Omental fat pad (tissue), 4 donors: ENCODE data around the gene CSTA. TPM values are rescaled to one million over a fixed set of nuclear protein-coding genes. Genes with fewer than 3 reads are reported as not detected.

Source experiments
- ATAC-seq: fragments of 150-250 bp; one replicate; pipeline ENCODE4 v1.9.1; 2016; ENCODE audit warnings: mild to moderate bottlenecking, moderate library complexity; ENCODE audit not compliant: low FRiP score
- DNase-seq: peaks from one replicate; pipeline ENCODE4 v3.0.0-alpha.2; 2019; ENCODE audit warnings: low spot score
- CTCF ChIP-seq, 3 donors: fragments of 450-650 bp; IDR thresholded peaks; one replicate each; pipeline ENCODE4 v1.5.1; 2016 to 2017; ENCODE audit warnings: antibody characterized with exemption in 3 of 3, mild to moderate bottlenecking in 3 of 3, moderate library complexity in 2 of 3
- total RNA-seq, 4 donors: library from RNA; depleted of rRNA; stranded (reverse); fragments of >200 nt; gene quantifications; one replicate each; pipeline ENCODE4 v1.1.0, GENCODE V29; 2016

Gene CSTA
- total RNA-seq, 4 donors from 2014 or later = 2.7 to 9.1 (median 6.3) TPM

- ATAC-seq (no peak), DNase-seq (no peak)
- no peak for TF ChIP-seq CTCF (IDR thresholded peaks at IDR 0.05)
These were observed 64.1 kb downstream of the CSTA start for GRCh38 chr3:122389197-122389596.

- ATAC-seq (no peak), DNase-seq (no peak)
- no peak for TF ChIP-seq CTCF (IDR thresholded peaks at IDR 0.05)
These were observed 64.8 kb downstream of the CSTA start for GRCh38 chr3:122389892-122390291.

- ATAC-seq (no peak), DNase-seq (no peak)
- TF ChIP-seq CTCF (IDR thresholded peaks at IDR 0.05) = no peak
These were observed 65.6 kb downstream of the CSTA start for GRCh38 chr3:122390665-122391064.

Other genes starting within 250 kb of the CSTA start
- not detected for gene CASR, start 141.6 kb upstream of the CSTA start, total RNA-seq
- gene MIX23, start 58.0 kb downstream of the CSTA start, total RNA-seq = 10 to 100 TPM; 12.9 to 21.6 (median 17.0) TPM
- 10 to 100 TPM; 16.8 to 34.6 (median 24.0) TPM for gene FAM162A, start 58.9 kb downstream of the CSTA start, total RNA-seq
- gene WDR5B, start 90.8 kb downstream of the CSTA start, total RNA-seq = 1 to 10 TPM; 3.0 to 6.6 (median 3.4) TPM
- 10 to 100 TPM; 31.1 to 60.8 (median 46.7) TPM for gene KPNA1, start 189.7 kb downstream of the CSTA start, total RNA-seq
- 10 to 100 TPM; 19.0 to 84.0 (median 26.1) TPM for gene PARP9, start 239.1 kb downstream of the CSTA start, total RNA-seq
- gene DTX3L, start 239.1 kb downstream of the CSTA start, total RNA-seq = 10 to 100 TPM; 24.0 to 60.2 (median 38.0) TPM